CD4-positive, alpha-beta T cell treated with Interleukin-6 for 4 hours (primary cell): ENCODE measurements around the gene SIGLEC7.

Source experiments
- DNase-seq: peaks from one replicate; pipeline ENCODE4 v3.0.0-alpha.2; 2020; ENCODE audit warnings: mixed read lengths

Gene SIGLEC7

GRCh38 chr19:51142119-51142518 is at the start of gene SIGLEC7:
Gene SIGLEC7, plus strand, starts transcription at chr19:51142301. Its CDS starts 69 bp downstream, at chr19:51142370.
- DNase-seq: no peak

GRCh38 chr19:51093101-51093500 is 49.0 kb upstream of the SIGLEC7 start:
- no peak for DNase-seq

- no peak for DNase-seq
These were observed 48.4 kb upstream of the SIGLEC7 start for GRCh38 chr19:51093510-51094345.

GRCh38 chr19:51094696-51095279 is 47.3 kb upstream of the SIGLEC7 start:
- DNase-seq: peak; percentile 37

GRCh38 chr19:51096473-51097165 is 45.5 kb upstream of the SIGLEC7 start:
- DNase-seq: no peak

GRCh38 chr19:51097166-51097738 is 44.8 kb upstream of the SIGLEC7 start:
- DNase-seq: peak; percentile 79

- no peak for DNase-seq
These were observed 44.3 kb upstream of the SIGLEC7 start for GRCh38 chr19:51097796-51098195.

GRCh38 chr19:51098365-51099046 is 43.6 kb upstream of the SIGLEC7 start:
- DNase-seq: peak; percentile 44

- DNase-seq: no peak
These were observed 43.1 kb upstream of the SIGLEC7 start for GRCh38 chr19:51099047-51099382.

- no peak for DNase-seq
These were observed 41.5 kb upstream of the SIGLEC7 start for GRCh38 chr19:51100601-51101000.

GRCh38 chr19:51101171-51101865 is 40.8 kb upstream of the SIGLEC7 start:
- DNase-seq: no peak

- no peak for DNase-seq
These were observed 39.1 kb upstream of the SIGLEC7 start for GRCh38 chr19:51102991-51103390.

- no peak for DNase-seq
These were observed 38.2 kb upstream of the SIGLEC7 start for GRCh38 chr19:51103926-51104341.

- no peak for DNase-seq
These were observed 34.6 kb upstream of the SIGLEC7 start for GRCh38 chr19:51107406-51108065.

- DNase-seq: peak; percentile 98
These were observed 33.9 kb upstream of the SIGLEC7 start, which contains the start of gene CTU1 for GRCh38 chr19:51108066-51108804. Gene CTU1, minus strand, starts transcription at chr19:51108409. Its CDS starts 3,840 bp downstream, at chr19:51104569.

- DNase-seq: no peak
These were observed 33.3 kb upstream of the SIGLEC7 start for GRCh38 chr19:51108805-51109146.

- no peak for DNase-seq
These were observed 31.5 kb upstream of the SIGLEC7 start for GRCh38 chr19:51110666-51110971.

- no peak for DNase-seq
These were observed 30.5 kb upstream of the SIGLEC7 start for GRCh38 chr19:51111606-51112005.

- DNase-seq: no peak
These were observed 27.9 kb upstream of the SIGLEC7 start for GRCh38 chr19:51114087-51114729.

GRCh38 chr19:51116736-51117286 is 25.3 kb upstream of the SIGLEC7 start:
- peak; percentile 56 for DNase-seq
